Mesenchymal stem cell (in vitro differentiated cells and primary cell): ENCODE data around the gene AKNA.

Source experiments
- DNase-seq: peaks from one replicate; pipeline ENCODE4 v3.0.0-alpha.2; 2013
- H2AFZ ChIP-seq: one replicate; pipeline ENCODE4 v1.6.1; 2013; ENCODE audit warnings: low read depth, mild to moderate bottlenecking, control low read depth, inconsistent platforms, low read length, moderate library complexity
- H2AK5ac ChIP-seq: 2 replicates; pipeline ENCODE4 v1.6.1; 2013; ENCODE audit warnings: low read length, moderate library complexity, mild to moderate bottlenecking, inconsistent platforms; ENCODE audit not compliant: severe bottlenecking
- H2BK120ac ChIP-seq: one replicate; pipeline ENCODE4 v1.6.1; 2013; ENCODE audit warnings: low read depth, mild to moderate bottlenecking, inconsistent platforms, low read length, moderate library complexity
- H2BK12ac ChIP-seq, 2 experiments: one replicate each; pipeline ENCODE4 v1.6.1; 2013; ENCODE audit warnings: inconsistent platforms in 2 of 2, low read length in 2 of 2, mild to moderate bottlenecking in 2 of 2, moderate library complexity in 2 of 2, control low read depth in 1 of 2
- H2BK15ac ChIP-seq: one replicate; pipeline ENCODE4 v1.6.1; 2013; ENCODE audit warnings: mild to moderate bottlenecking, low read depth, inconsistent platforms; ENCODE audit not compliant: poor library complexity, severe bottlenecking
- H2BK5ac ChIP-seq: 2 replicates; pipeline ENCODE4 v1.6.1; 2013; ENCODE audit warnings: low read depth, mild to moderate bottlenecking, low read length, control low read depth, inconsistent platforms; ENCODE audit not compliant: poor library complexity, severe bottlenecking
- H3K14ac ChIP-seq, 2 experiments: one replicate each; pipeline ENCODE4 v1.6.1; 2013; ENCODE audit warnings: inconsistent platforms in 2 of 2, low read length in 2 of 2, control low read depth in 1 of 2, mild to moderate bottlenecking in 1 of 2, moderate library complexity in 1 of 2
- H3K18ac ChIP-seq, 2 experiments: one replicate each; pipeline ENCODE4 v1.6.1; 2013; ENCODE audit warnings: inconsistent platforms in 2 of 2, low read length in 2 of 2, control low read depth in 1 of 2, low read depth in 1 of 2, mild to moderate bottlenecking in 1 of 2
- H3K23ac ChIP-seq, 2 experiments: one replicate each; pipeline ENCODE4 v1.6.1; 2013; ENCODE audit warnings: inconsistent platforms in 2 of 2, low read length in 2 of 2, mild to moderate bottlenecking in 2 of 2, moderate library complexity in 2 of 2, control low read depth in 1 of 2
- H3K27ac ChIP-seq: 2 replicates; pipeline ENCODE4 v1.5.1; 2013; ENCODE audit warnings: mild to moderate bottlenecking, moderate library complexity, low read length, control low read depth, inconsistent platforms; ENCODE audit not compliant: poor library complexity, severe bottlenecking
- H3K27me3 ChIP-seq, 2 experiments: 2 replicates each; pipeline versions ENCODE4 v1.6.1 to v1.7.0; 2013; ENCODE audit warnings: low read length in 2 of 2, mild to moderate bottlenecking in 2 of 2, moderate library complexity in 2 of 2, control low read depth in 1 of 2, inconsistent platforms in 1 of 2; ENCODE audit not compliant: control insufficient read depth in 1 of 2, insufficient read depth in 1 of 2
- H3K36me3 ChIP-seq, 2 experiments: 2 replicates each; pipeline versions ENCODE4 v1.6.1 to v1.7.0; 2013; ENCODE audit warnings: low read length in 2 of 2, control low read depth in 1 of 2, inconsistent platforms in 1 of 2, low read depth in 1 of 2, mild to moderate bottlenecking in 1 of 2; ENCODE audit not compliant: insufficient read depth in 2 of 2, control insufficient read depth in 1 of 2
- H3K4ac ChIP-seq, 2 experiments: one replicate each; pipeline ENCODE4 v1.6.1; 2013; ENCODE audit warnings: inconsistent platforms in 2 of 2, low read length in 2 of 2, mild to moderate bottlenecking in 2 of 2, moderate library complexity in 2 of 2, control low read depth in 1 of 2, low read depth in 1 of 2
- H3K4me1 ChIP-seq: 2 replicates; pipeline ENCODE4 v1.6.1; 2013; ENCODE audit warnings: low read depth, low read length, control low read depth; ENCODE audit not compliant: control insufficient read depth, insufficient read depth
- H3K4me2 ChIP-seq: 2 replicates; pipeline ENCODE4 v1.6.1; 2013; ENCODE audit warnings: low read length, mild to moderate bottlenecking, inconsistent platforms; ENCODE audit not compliant: poor library complexity, severe bottlenecking
- H3K4me3 ChIP-seq, 2 experiments: 2 replicates each; pipeline versions ENCODE4 v1.5.1 to v1.7.0; 2013; ENCODE audit warnings: low read length in 2 of 2, mild to moderate bottlenecking in 2 of 2, control low read depth in 1 of 2, low read depth in 1 of 2; ENCODE audit not compliant: insufficient read depth in 1 of 2
- H3K79me1 ChIP-seq: replicated peaks from 2 replicates; pipeline ENCODE4 v1.6.1; 2013; ENCODE audit warnings: mild to moderate bottlenecking, control low read depth, low read length, inconsistent platforms; ENCODE audit not compliant: poor library complexity, severe bottlenecking
- H3K9ac ChIP-seq: 2 replicates; pipeline ENCODE4 v1.7.0; 2013; ENCODE audit warnings: mild to moderate bottlenecking, low read length, moderate library complexity
- H3K9me3 ChIP-seq: 2 replicates; pipeline ENCODE4 v1.7.0; 2013; ENCODE audit warnings: mild to moderate bottlenecking, low read length; ENCODE audit not compliant: control insufficient read depth
- H4K8ac ChIP-seq: one replicate; pipeline ENCODE4 v1.6.1; 2013; ENCODE audit warnings: inconsistent platforms, mild to moderate bottlenecking, low read length, moderate library complexity
- H4K91ac ChIP-seq: one replicate; pipeline ENCODE4 v1.6.1; 2013; ENCODE audit warnings: mild to moderate bottlenecking, low read length, inconsistent platforms
- WGBS: methylation state at CpG from one replicate; pipeline ENCODE4 v1.1.7; 2013; ENCODE audit warnings: mixed read lengths; 5-methylcytosine and 5-hydroxymethylcytosine counted together

The AKNA gene

GRCh38 chr9:114376586-114377445, 11.0 kb downstream of the AKNA start:
- Histone ChIP-seq H3K27ac (no peak overlapping the region), H2AFZ (no peak overlapping the region), H3K4me2 (no peak overlapping the region), H3K23ac (no peak overlapping the region), H2AK5ac (no peak overlapping the region), H4K8ac (no peak overlapping the region), H3K36me3 (peaks cover 69 to 70% of the 10 kb centered on the region in 2 experiments), H3K9ac (no peak overlapping the region), H3K79me1 (peaks cover 36% of the 10 kb centered on the region), H3K4me1 (peaks cover 13% of the 10 kb centered on the region), H2BK15ac (no peak overlapping the region), H3K14ac (no peak overlapping the region), H3K4me3 (no peak overlapping the region), H2BK12ac (no peak overlapping the region), H4K91ac (no peak overlapping the region), H2BK5ac (no peak overlapping the region), H3K9me3 (no peaks in the 10 kb centered on the region), H2BK120ac (no peak overlapping the region), H3K4ac (no peak overlapping the region), H3K18ac (no peak overlapping the region), H3K27me3 (no peaks in the 10 kb centered on the region)
- DNase-seq = no peak
- whole genome bisulfite sequencing = 97% methylated on average over 19 of the region's 19 CpGs

GRCh38 chr9:114375386-114376175, 12.2 kb downstream of the AKNA start:
- Histone ChIP-seq H3K9me3 (no peaks in the 10 kb centered on the region), H3K4ac (no peak overlapping the region), H3K4me2 (no peak overlapping the region), H4K91ac (no peak overlapping the region), H2BK12ac (no peak overlapping the region), H2BK5ac (no peak overlapping the region), H4K8ac (no peak overlapping the region), H3K4me3 (no peak overlapping the region), H3K9ac (no peak overlapping the region), H3K4me1 (peaks cover 18% of the 10 kb centered on the region), H2BK120ac (no peak overlapping the region), H3K23ac (no peak overlapping the region), H3K27me3 (no peaks in the 10 kb centered on the region), H2AK5ac (no peak overlapping the region), H3K36me3 (peaks cover 71 to 73% of the 10 kb centered on the region in 2 experiments), H3K79me1 (peaks cover 32% of the 10 kb centered on the region), H2AFZ (no peak overlapping the region), H3K14ac (no peak overlapping the region), H3K27ac (no peak overlapping the region), H2BK15ac (no peak overlapping the region), H3K18ac (no peak overlapping the region)
- 95% methylated on average over 6 of the region's 9 CpGs for WGBS
- no peak for DNase-seq

GRCh38 chr9:114374936-114375335, 12.8 kb downstream of the AKNA start:
- Histone ChIP-seq H3K27me3 (no peaks in the 10 kb centered on the region), H3K79me1 (peaks cover 35% of the 10 kb centered on the region), H2AFZ (no peak overlapping the region), H3K4me1 (peaks cover 20% of the 10 kb centered on the region), H2BK12ac (no peak overlapping the region), H2BK15ac (no peak overlapping the region), H4K91ac (no peak overlapping the region), H4K8ac (no peak overlapping the region), H3K36me3 (peaks cover 67 to 76% of the 10 kb centered on the region in 2 experiments), H2BK120ac (no peak overlapping the region), H2AK5ac (no peak overlapping the region), H3K14ac (no peak overlapping the region), H3K18ac (no peak overlapping the region), H3K4ac (no peak overlapping the region), H3K23ac (no peak overlapping the region), H3K9ac (no peak overlapping the region), H3K4me3 (no peak overlapping the region), H3K27ac (no peak overlapping the region), H2BK5ac (no peak overlapping the region), H3K4me2 (no peak overlapping the region), H3K9me3 (no peaks in the 10 kb centered on the region)
- 87% methylated on average over 9 of the region's 9 CpGs for WGBS
- no peak for DNase-seq
